HG03066 (cell line): ENCODE results near the gene INSIG1.

Experiments
- ATAC-seq: cut with Tn5 transposase; IDR thresholded peaks from one replicate; pipeline ENCODE4 v1.9.1; 2021; ENCODE audit warnings: low read depth; ENCODE audit not compliant: unreplicated experiment

The INSIG1 gene

DNA sequence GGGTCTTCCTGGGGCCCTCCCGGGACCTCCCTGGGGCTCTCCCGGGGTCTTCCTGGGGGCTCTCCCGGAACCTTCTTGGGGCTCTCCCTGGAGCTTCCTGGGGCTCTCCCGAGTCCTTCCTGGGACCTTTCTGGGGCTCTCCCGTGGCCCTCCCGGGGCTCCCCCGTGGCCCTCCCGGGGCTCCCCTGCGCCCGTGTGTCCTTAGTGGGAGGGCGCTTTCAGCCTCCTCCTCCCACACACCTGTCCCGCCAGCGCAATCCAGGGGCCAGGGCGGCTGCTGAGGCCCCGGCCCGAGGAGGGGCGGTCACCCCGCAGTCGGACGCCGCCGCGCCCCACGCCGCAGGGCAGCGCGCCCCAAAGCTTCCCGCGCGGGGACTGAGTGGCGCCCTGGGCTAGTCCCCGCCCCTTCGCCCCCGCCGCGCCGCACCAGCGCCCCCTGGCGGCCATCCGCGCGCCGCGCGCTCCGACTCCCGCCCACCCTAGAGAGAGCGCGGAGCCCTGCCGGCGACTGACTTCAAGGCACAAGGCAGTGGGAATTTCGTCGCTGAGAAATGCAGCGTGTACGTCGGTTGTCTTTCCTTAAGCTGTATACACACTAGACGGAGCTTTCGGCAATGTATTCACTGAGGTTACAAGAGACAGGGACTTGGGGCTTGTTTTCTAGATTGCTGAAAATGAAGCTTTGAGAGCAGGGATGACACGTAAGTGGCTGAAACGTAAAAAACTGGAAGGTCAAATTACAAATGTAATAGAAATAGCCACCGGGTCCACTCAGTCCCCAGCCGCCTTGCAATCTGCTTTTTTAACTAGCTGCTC lies 47.1 kb downstream of the INSIG1 start:
- peak; percentile 79 for ATAC-seq

DNA sequence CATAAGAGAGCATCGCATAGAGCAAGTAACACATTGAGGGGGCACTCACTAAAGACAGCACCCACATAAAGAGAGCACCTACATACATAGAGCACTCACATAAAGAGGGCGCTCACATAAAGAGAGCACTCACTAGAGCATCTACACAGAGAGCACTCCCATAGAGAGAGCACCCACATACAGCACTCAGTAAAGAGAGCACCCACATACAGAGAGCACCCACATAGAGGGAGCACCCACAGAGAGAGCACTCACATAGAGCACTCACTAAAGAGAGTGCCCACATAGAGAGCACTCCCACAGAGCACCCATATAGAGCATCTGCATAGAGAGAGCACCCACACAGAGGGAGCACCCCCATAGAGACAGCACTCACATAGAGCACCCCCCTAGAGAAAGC lies 47.8 kb downstream of the INSIG1 start:
- no peak for ATAC-seq

GRCh38 chr7:155346285-155346684 lies 48.6 kb downstream of the INSIG1 start:
- no peak for ATAC-seq

GRCh38 chr7:155348806-155349205 lies 51.1 kb downstream of the INSIG1 start:
- no peak for ATAC-seq

- no peak for ATAC-seq
Observed at GRCh38 chr7:155349601-155350331, 52.1 kb downstream of the INSIG1 start.

- no peak for ATAC-seq
Observed at GRCh38 chr7:155351120-155351870, 53.6 kb downstream of the INSIG1 start.

DNA sequence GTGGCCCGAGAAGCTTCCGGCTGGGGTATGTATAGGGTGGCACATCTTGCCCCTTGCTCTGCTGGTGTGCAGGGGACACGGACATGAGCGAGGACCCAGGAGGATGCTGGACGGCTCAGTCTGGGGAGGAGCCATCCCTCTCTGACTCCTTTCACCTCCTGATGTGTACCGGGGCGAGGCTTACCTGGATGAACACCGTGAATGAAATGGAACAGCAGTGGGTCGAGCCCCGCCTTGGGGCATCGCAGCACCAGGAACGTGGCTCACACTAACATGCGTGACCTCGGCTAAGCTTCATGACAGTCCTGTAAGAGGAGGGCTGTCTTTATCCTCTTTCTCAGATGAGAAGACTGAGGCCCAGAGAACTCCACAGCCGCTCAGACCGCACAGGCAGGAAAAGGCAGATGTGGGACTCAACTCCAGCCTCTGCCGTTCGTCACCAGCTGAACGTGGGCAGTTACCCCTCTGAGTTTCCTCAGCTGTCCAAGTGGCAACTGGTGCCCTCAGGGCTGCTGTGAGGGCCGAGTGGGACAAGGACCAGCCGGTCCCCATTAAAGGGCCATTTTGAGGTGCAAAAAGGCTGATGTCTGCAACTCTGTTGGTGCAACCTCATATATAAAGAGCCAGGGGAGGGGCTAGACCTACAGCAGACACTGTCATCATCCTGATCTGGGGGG lies 54.5 kb downstream of the INSIG1 start:
- ATAC-seq = no peak

DNA sequence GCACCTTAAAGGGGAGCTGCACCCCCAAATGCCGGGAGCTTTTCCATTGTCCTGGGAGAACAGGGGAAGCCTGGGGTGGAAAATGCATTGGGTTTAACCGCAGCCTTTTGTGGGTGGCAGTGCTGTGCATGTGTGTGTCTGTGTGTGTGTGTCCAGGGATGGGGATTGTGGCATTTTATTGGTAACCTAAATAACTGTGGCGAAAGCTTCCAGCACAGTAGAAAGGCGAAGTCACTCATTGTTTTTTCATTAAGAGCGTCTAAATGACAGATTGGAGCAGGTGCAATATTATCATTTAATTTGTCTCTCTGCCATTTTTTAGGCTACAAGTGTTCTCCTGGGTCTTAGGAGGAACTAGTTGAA lies 55.1 kb downstream of the INSIG1 start:
- ATAC-seq = no peak

DNA sequence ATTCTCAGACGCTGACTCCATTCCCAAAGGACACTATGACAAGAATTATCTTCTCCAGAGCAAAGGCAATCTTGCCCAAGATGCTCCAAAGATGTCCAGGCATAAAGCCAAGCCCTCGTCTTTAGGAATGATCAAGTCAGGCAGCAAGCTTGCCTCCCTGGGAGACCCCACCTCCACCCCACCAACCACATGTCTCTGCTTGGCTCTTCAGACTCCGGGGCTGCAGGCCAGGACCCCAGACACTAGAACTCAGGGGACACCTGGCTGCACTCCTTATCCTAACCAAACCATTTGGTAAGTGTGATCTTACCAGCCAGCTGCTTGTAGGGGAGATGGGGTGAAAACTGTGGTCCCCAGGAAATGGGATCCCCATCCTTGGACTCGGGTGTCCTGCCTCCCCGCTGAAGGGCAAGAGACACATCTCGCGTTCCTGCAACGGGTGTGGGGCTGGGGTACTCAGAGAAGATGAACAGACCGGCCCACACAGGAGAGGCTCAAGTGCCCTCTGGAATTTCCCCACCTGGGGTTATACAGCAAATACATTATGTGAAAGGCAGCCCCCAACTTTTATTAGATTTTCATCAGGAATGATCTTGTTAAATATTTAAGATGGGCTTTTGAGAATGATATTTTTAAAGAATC lies 55.7 kb downstream of the INSIG1 start:
- ATAC-seq = no peak

GRCh38 chr7:155354371-155355048 lies 56.8 kb downstream of the INSIG1 start:
- no peak for ATAC-seq

- no peak for ATAC-seq
Observed at GRCh38 chr7:155355176-155355575, 57.5 kb downstream of the INSIG1 start.

- no peak for ATAC-seq
Observed at GRCh38 chr7:155355745-155356144, 58.1 kb downstream of the INSIG1 start.

DNA sequence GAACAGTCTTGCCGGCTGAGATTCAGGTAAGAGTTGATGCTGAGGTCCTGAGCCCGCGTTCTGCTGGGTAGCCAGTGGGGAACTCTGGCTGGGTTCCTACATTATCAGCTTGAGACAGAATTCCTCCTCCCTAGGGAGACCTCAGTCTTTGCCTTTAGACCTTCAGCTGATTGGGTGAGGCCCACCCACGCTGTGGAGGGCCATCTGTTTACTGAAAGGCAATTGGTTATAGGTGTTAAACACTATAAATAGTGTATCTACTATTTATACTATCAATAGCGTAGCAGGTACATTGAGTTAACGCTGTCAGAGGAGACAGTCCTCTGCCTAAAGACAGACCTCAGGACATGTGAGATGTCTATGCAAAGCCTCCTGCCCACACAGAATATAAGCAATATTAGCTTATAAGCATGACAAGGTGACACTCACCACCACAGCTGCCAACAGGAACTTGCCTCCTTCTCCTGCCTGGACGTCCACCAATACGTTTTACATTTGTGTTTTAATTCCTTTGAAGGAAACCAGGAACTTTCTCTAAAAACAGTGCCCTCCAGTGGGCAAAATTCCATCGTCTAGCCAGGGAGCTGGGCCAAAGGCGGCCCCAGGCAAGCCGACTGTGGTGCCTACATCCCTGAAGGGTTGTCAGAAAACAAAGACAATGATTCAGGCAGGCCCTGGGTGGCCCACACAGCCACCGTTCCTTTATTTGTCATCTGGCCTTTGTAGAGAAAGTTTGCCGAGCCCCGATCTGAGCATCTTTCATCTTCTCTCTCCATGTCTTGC lies 58.8 kb downstream of the INSIG1 start:
- no peak for ATAC-seq

DNA sequence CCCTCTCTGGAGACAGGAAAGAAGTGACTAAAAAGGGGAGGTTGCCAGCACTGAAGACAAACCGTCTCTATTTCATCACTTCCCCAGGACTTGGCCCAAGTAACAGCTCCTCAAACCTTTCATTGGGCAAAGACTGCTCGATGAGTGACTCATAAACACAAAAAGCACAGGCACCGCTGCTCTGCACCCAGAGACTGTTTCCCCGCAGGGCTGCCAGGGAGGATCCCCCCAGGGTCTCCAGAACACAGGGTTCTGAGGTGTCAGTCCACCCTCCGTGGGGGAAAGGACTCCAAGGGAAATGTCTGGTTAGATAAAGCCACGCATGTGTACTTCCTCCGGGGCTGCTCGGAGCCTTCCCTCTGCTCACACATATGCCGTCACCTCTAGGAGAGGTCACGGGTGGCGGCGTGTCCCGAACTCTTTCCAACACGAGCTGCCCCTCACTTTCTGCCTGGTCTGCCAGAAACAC lies 59.9 kb downstream of the INSIG1 start:
- ATAC-seq = no peak

- ATAC-seq = no peak
Observed at GRCh38 chr7:155358066-155358947, 60.6 kb downstream of the INSIG1 start.

DNA sequence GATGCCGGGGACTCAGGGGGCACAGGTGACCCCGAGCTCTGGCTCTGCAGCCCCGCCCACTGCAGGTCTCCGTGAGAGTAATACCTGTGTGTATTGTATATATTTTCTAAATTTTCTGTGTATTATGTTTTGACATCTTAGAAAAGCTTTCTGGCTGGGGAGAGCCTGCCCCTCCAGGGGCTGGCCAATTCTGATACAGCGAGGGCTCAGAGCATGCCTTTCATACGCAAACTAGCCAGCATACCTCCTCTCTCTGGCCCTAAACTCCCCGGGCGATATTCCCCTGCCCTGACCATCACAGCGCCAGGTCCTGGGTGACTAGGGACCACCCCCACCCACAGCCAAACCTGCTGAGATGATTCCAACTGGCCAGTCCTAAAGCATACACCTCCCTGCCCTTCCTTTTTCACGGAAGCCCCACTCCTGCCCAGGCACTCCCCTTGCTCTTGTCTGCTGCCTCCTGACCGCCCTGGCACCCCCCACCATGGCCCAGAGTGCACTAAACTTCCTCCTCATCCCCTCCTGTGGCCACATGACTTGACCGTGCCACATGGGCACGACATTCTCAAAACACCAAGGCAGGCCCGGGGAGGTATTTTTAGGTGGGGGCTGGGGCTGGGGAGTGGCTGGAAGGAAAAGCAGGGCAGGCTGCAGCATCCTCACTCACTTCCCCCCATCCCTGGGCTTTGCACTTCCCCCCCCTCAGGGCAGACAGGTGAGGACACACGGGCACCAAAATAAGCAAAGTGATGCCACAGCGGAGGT lies 61.5 kb downstream of the INSIG1 start:
- no peak for ATAC-seq
